IPS DF 6.9 (cell line): ENCODE measurements around the gene BNIP1.

Experiments used
- DNase-seq: peaks from one replicate; pipeline ENCODE4 v3.0.0-alpha.2; 2013; ENCODE audit warnings: low read depth, low spot score
- H3K27ac ChIP-seq: one replicate; pipeline ENCODE4 v1.5.1; 2013; ENCODE audit warnings: low read length, control low read depth
- H3K27me3 ChIP-seq: 2 replicates; pipeline ENCODE4 v1.6.1; 2013; ENCODE audit warnings: mild to moderate bottlenecking, low read length; ENCODE audit not compliant: control insufficient read depth, insufficient read depth
- H3K36me3 ChIP-seq: 2 replicates; pipeline ENCODE4 v1.6.1; 2013; ENCODE audit warnings: low read length; ENCODE audit not compliant: control insufficient read depth, insufficient read depth
- H3K4me1 ChIP-seq: 2 replicates; pipeline ENCODE4 v1.6.1; 2013; ENCODE audit warnings: low read length; ENCODE audit not compliant: control insufficient read depth, insufficient read depth
- H3K4me3 ChIP-seq: 2 replicates; pipeline ENCODE4 v1.5.1; 2013; ENCODE audit warnings: mild to moderate bottlenecking, low read length
- H3K9me3 ChIP-seq: 2 replicates; pipeline ENCODE4 v1.6.1; 2013; ENCODE audit warnings: low read length, inconsistent platforms; ENCODE audit not compliant: control insufficient read depth, insufficient read depth
- WGBS: extraction: QIAGEN DNeasy Blood & Tissue Kit; methylation state at CpG from one replicate; pipeline ENCODE4 v1.1.7; 2013; ENCODE audit warnings: mixed read lengths, missing lambda C conversion rate; ENCODE audit not compliant: insufficient read length, insufficient coverage; 5-methylcytosine and 5-hydroxymethylcytosine counted together

The BNIP1 gene

DNA sequence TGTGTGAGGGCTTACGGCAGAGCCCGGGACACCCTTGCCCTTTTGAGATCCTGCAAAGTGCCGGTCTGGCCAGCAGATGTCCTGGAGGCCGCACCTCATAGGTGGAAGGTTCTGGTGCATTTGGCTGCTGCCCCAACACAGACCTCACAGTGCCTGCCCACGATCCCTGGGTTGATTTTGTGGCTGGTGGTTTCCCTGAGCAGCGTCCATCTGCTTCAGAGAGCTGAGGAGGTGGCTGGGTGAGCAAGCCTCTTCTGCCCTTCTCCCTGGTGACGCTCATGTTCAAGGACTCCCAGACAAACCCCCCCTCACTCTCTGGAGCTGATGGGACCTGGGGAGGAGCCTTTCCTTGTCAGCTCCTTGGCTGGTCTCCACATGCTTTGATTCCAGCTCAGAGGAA, 18.9 kb downstream of the BNIP1 start:
- no peaks in the 10 kb centered on the region for H3K27me3 ChIP-seq
- WGBS, result no CpG with 5 or more reads among the region's 7 CpGs
- H3K4me1 ChIP-seq, result no peaks in the 10 kb centered on the region
- H3K9me3 ChIP-seq, result no peaks in the 10 kb centered on the region
- no peak overlapping the region for H3K4me3 ChIP-seq
- no peak overlapping the region for H3K27ac ChIP-seq
- DNase-seq, result no peak
- H3K36me3 ChIP-seq, result peaks cover 8% of the 10 kb centered on the region

DNA sequence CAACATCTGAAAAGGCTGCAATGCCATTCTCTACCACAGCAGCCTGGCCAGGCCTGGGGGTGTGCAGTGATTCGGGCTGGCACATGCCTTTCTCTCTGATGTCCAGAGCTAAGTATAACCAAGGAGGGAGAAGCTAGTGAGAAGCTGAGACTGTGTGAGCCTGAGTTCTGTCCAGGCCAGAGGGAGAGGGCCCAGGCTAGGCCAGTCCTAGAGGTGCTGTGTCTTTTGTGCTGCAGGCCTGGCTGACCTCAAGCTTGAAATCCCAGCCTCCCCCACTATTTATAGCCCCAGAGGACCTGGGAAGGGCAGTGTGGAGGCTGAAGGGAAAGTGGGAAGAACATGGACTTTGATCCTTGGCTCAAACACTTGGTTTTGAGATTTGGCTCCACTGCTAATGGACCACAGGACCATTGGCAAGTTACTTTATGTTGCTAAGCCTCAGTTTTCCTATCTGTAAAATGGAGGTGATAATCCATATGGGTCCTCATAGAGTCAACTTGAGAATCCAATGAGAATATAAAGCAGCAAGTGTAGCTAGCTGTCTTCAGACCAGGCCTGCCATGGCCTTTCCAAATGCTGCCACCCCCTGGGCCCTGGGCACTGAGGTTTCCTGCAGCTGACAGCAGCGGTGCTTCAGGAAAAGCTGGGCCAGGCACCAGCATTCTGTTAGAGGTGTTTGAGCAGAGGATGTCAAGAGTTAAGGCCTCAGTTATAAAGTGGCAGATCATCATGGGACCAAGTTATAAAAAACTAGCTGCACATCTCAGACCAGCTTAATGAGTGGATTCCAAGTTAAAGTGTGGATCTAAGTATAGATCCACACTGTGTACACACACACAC, 21.1 kb downstream of the BNIP1 start:
- WGBS, result no CpG with 5 or more reads among the region's 2 CpGs
- Histone ChIP-seq H3K27ac (no peak overlapping the region), H3K9me3 (no peaks in the 10 kb centered on the region), H3K27me3 (no peaks in the 10 kb centered on the region), H3K4me3 (no peak overlapping the region), H3K36me3 (peaks cover 3% of the 10 kb centered on the region; the same call in 1 of the 2 replicates), H3K4me1 (no peaks in the 10 kb centered on the region; the same call in 1 of the 2 replicates)
- DNase-seq, result no peak

DNA sequence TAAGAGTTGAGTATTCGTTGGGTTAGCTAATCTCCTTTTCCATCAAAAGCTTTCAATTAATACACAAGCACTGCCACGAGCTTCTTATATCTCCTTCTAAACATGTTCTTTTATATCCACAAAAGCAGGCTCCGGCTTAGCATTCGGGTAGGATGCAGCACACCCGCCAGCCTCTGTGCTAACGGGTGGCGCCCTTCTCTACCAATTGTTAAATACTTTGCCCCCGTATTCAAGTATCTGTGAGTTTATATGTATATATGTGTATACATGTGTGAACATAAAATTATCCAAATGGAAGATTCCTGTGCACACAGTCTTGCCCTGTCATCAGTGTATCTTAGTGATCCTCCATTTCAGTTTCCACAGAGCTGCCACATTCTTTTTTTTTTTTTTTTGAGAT, 27.8 kb downstream of the BNIP1 start:
- no CpG with 5 or more reads among the region's 8 CpGs for whole genome bisulfite sequencing
- no peaks in the 10 kb centered on the region for H3K36me3 ChIP-seq

GRCh38 chr5:173175523-173175922, 31.2 kb downstream of the BNIP1 start:
- Histone ChIP-seq H3K27ac (no peak overlapping the region), H3K27me3 (no peaks in the 10 kb centered on the region), H3K36me3 (no peaks in the 10 kb centered on the region), H3K4me3 (no peak overlapping the region), H3K4me1 (no peaks in the 10 kb centered on the region), H3K9me3 (no peaks in the 10 kb centered on the region)
- WGBS, result no CpG with 5 or more reads among the region's 4 CpGs
- DNase-seq, result no peak

More for the DNA sequence above, 27.8 kb downstream of the BNIP1 start:
- DNase-seq, result no peak
- H3K9me3 ChIP-seq, result no peaks in the 10 kb centered on the region
- no peak overlapping the region for H3K4me3 ChIP-seq
- H3K27me3 ChIP-seq, result no peaks in the 10 kb centered on the region
- no peak overlapping the region for H3K27ac ChIP-seq
- no peaks in the 10 kb centered on the region; the same call in 1 of the 2 replicates for H3K4me1 ChIP-seq

GRCh38 chr5:173178369-173178910, 34.1 kb downstream of the BNIP1 start:
- DNase-seq, result no peak
- WGBS, result no CpG with 5 or more reads among the region's 12 CpGs
- H3K4me1 ChIP-seq, result no peaks in the 10 kb centered on the region
- no peaks in the 10 kb centered on the region for H3K9me3 ChIP-seq
- H3K27ac ChIP-seq, result no peak overlapping the region
- H3K27me3 ChIP-seq, result no peaks in the 10 kb centered on the region
- no peaks in the 10 kb centered on the region for H3K36me3 ChIP-seq
- no peak overlapping the region for H3K4me3 ChIP-seq

- H3K4me3 ChIP-seq, result no peak overlapping the region
- H3K27me3 ChIP-seq, result no peaks in the 10 kb centered on the region
- DNase-seq, result no peak
- H3K9me3 ChIP-seq, result no peaks in the 10 kb centered on the region
- H3K4me1 ChIP-seq, result no peaks in the 10 kb centered on the region
- no CpG with 5 or more reads among the region's 2 CpGs for WGBS
- H3K36me3 ChIP-seq, result no peaks in the 10 kb centered on the region
- no peak overlapping the region for H3K27ac ChIP-seq
Measured at GRCh38 chr5:173180331-173180730, 36.0 kb downstream of the BNIP1 start.

DNA sequence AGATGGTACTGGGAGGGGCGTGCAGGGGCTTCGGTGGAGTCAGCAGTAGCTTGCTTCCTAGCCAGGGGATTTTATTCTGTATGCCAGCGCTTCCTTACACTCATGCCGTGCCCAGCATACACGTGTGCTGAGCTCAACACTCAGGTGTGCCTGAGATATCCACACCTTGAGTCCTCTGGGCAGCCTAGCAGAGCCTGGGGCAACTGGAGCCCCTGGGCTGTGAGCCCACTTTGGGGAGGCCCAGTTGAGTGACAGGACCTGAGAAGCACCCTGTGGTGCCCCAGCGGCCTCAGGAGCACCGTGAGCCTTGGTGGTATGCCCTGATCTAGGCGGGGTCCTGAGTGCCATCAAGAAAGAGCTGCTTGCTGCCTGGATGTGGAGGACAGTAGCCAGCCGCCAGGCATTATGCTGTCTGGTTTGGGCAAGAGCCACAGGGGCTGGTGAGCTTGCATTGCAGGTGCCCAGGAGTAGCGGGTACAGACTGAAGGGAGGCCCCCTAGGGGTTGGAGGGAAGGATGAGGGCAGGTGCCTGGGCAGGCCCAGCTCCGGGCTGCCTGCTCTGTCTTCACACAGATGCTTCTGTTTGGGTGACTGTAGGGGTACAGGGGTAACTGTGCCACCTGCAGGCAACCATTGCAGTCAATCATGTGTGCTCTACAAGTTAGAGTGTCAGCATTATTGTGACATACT, 42.9 kb downstream of the BNIP1 start:
- no peak for DNase-seq
- Histone ChIP-seq H3K36me3 (no peaks in the 10 kb centered on the region), H3K4me3 (no peak overlapping the region), H3K27ac (no peak overlapping the region), H3K4me1 (no peaks in the 10 kb centered on the region), H3K27me3 (no peaks in the 10 kb centered on the region), H3K9me3 (no peaks in the 10 kb centered on the region)
- WGBS, result no CpG with 5 or more reads among the region's 11 CpGs

DNA sequence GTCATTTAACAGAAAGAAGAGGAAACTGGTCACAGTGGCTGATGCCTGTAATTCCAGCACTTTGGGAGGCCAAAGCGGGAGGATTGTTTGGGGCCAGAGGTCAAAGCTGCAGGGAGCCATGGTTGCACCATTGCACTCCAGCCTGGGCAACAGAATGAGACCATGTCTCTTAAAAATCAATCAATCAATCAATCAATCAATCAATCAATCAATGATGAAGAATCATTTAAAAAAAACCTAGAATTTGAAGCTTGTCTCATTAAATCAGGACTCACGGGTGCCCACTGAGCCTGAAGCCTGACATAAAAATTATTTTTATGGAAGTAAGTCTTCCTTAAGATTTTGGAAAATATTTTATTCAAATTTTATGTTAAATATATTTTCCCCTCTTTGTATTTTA, 43.9 kb downstream of the BNIP1 start:
- Histone ChIP-seq H3K27me3 (no peaks in the 10 kb centered on the region), H3K9me3 (no peaks in the 10 kb centered on the region), H3K27ac (no peak overlapping the region), H3K4me3 (no peak overlapping the region), H3K36me3 (no peaks in the 10 kb centered on the region), H3K4me1 (no peaks in the 10 kb centered on the region)
- no CpG with 5 or more reads among the region's 2 CpGs for WGBS
- DNase-seq, result no peak

DNA sequence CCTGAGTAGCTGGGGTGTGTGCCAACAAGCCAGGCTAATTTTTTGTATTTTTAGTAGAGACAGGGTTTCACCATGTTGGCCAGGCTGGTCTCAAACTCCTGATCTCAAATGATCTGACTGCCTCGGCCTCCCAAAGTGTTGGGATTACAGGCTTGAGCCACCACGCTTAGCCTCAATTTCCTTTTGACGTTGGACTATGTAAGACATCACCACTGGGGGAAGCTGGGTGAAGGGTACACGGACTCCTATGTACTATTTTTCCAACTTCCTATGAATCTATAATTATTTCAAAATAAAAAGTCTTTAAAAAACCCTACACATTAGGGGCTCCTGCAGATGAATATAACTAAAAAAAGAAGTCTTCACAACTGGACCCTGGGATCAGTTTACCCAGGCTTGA, 46.7 kb downstream of the BNIP1 start:
- Histone ChIP-seq H3K27ac (no peak overlapping the region), H3K4me3 (no peak overlapping the region), H3K27me3 (no peaks in the 10 kb centered on the region), H3K9me3 (no peaks in the 10 kb centered on the region), H3K4me1 (no peaks in the 10 kb centered on the region), H3K36me3 (no peaks in the 10 kb centered on the region)
- no peak for DNase-seq
- no CpG with 5 or more reads among the region's 4 CpGs for WGBS

GRCh38 chr5:173191561-173191960, 47.2 kb downstream of the BNIP1 start:
- Histone ChIP-seq H3K9me3 (no peaks in the 10 kb centered on the region), H3K4me1 (no peaks in the 10 kb centered on the region), H3K4me3 (no peak overlapping the region), H3K27me3 (no peaks in the 10 kb centered on the region), H3K36me3 (no peaks in the 10 kb centered on the region), H3K27ac (no peak overlapping the region)
- no CpG with 5 or more reads among the region's 8 CpGs for WGBS
- no peak for DNase-seq
